ENCODE data around the gene STK4.

Gene STK4

DNA sequence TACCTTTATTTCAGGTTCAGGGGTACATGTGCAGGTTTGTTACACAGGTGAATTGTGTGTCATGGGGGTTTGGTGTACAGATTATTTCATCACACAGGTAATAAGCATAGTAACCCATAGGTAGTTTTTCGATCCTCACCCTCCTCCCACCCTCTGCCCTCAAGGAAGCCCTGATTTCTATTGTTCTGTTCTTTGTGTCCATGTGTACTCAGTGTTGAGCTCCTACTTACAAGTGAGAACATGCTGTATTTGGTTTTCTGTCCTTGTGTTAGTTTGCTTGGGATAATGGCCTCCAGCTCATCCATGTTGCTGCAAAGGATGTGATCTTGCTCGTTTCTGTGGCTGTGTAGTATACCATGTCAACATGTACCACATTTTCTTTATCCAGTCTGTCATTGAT is 66.0 kb downstream of the STK4 start:
- no peak overlapping the region for H3K4me3 ChIP-seq (ENCODE audit: control insufficient read depth, low read depth, low read length)
- DNase-seq (ENCODE audit: low read depth): no peak
- TF ChIP-seq, protein P1, sequence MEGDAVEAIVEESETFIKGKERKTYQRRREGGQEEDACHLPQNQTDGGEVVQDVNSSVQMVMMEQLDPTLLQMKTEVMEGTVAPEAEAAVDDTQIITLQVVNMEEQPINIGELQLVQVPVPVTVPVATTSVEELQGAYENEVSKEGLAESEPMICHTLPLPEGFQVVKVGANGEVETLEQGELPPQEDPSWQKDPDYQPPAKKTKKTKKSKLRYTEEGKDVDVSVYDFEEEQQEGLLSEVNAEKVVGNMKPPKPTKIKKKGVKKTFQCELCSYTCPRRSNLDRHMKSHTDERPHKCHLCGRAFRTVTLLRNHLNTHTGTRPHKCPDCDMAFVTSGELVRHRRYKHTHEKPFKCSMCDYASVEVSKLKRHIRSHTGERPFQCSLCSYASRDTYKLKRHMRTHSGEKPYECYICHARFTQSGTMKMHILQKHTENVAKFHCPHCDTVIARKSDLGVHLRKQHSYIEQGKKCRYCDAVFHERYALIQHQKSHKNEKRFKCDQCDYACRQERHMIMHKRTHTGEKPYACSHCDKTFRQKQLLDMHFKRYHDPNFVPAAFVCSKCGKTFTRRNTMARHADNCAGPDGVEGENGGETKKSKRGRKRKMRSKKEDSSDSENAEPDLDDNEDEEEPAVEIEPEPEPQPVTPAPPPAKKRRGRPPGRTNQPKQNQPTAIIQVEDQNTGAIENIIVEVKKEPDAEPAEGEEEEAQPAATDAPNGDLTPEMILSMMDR (IDR thresholded peaks at IDR 0.05; ENCODE audit: control insufficient read depth, insufficient read depth, low read depth, low read length, missing control alignments): no peak

GRCh38 chr20:45032781-45033180 is 66.5 kb downstream of the STK4 start:
- H3K4me3 ChIP-seq (ENCODE audit: control insufficient read depth, low read depth, low read length): no peak overlapping the region
- TF ChIP-seq, protein P1 (IDR thresholded peaks at IDR 0.05; ENCODE audit: control insufficient read depth, insufficient read depth, low read depth, low read length, missing control alignments): no peak
- no peak for DNase-seq (ENCODE audit: low read depth)

DNA sequence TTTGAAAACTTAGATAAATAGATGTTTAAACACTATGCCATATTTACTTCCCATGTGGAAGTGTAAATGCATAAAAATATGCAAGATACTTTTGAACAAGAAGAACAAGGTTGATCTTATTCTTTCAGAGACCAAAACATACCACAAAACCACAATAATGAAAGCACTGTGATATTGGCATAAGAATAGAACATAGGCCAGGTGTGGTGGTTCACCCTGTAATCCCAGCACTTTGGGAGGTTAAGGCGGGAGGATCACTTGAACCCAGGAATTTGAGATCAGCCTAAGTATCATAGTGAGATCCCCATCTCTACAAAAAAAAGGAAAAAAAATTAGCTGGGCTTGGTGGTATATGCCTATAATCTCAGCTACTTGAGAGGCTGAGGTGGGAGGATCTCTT is 68.1 kb downstream of the STK4 start:
- TF ChIP-seq, protein P1 (IDR thresholded peaks at IDR 0.05; ENCODE audit: control insufficient read depth, insufficient read depth, low read depth, low read length, missing control alignments): no peak
- no peak overlapping the region for H3K4me3 ChIP-seq (ENCODE audit: control insufficient read depth, low read depth, low read length)
- no peak for DNase-seq (ENCODE audit: low read depth)

DNA sequence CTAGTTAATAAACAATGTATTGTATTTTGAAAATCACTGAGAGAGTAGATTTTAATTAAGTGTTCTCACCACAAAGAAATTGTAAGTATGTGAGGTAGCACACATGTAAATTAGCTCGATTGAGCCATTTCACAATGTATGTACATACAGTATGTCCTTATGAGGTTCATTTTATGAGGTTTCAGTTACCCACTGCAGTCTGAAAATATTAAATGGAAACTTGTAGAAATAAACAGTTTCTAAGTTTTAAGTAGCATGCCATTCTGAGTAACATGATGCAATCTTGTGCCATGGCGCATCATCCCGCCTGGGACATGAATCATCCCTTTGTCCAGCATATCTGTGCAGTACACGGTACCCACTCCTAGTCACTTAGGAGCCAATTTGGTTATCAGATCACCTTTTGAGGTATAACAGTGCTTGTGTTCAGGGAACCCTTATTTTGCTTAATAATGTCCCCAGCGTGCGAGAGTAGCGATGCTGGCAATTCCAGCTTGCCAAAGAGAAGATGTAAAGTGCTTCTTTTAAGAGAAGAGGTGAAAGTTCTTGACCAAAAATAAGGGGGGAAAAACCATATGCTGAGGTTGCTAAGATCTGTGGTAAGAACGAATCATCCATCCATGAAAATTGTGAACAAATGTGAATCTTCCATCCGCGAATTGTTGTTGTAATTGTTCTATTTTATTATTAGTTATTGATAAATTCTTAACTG is 69.9 kb downstream of the STK4 start:
- no peak overlapping the region for H3K4me3 ChIP-seq (ENCODE audit: control insufficient read depth, low read depth, low read length)
- TF ChIP-seq, protein P1 (IDR thresholded peaks at IDR 0.05; ENCODE audit: control insufficient read depth, insufficient read depth, low read depth, low read length, missing control alignments): no peak
- DNase-seq (ENCODE audit: low read depth): no peak

DNA sequence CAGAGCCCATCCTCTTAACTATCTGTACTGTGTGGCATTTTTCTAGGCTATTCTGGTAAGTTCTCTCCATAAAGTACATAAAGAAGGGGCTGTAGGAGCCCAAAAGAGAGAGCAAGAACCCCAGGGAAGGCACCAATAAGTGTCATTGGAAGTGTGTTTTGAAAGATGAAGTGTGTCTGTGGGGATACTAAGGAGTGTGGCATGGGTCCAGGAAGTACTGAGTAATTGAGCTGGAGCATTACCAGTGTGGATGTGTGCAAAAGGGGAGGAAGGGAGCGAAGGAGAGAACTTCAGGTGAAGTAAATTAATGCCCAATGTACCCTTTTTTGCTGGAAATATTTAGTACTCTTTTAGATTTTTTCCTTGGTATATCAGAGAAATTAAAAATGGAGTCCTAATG is 70.7 kb downstream of the STK4 start:
- no peak overlapping the region for H3K4me3 ChIP-seq (ENCODE audit: control insufficient read depth, low read depth, low read length)
- TF ChIP-seq, protein P1 (IDR thresholded peaks at IDR 0.05; ENCODE audit: control insufficient read depth, insufficient read depth, low read depth, low read length, missing control alignments): no peak
- no peak for DNase-seq (ENCODE audit: low read depth)

DNA sequence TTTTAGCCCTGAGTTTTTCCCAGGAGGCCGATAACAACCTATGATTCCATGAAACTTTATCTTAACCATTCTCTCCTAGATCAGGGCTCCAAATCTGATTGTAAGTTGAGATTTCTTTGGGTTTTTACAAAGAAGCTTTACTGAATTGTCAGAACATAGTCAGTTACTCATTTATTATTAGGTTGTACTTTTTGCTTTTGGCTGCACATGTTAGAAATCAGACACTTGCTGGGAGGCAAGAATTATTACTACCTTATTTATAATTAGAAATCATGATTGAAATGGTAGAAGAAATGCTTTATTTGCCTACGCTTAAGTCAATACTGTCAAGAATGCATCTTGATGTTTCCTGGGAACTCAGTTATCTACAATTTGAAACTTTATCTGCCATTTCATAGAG is 71.3 kb downstream of the STK4 start:
- no peak for DNase-seq (ENCODE audit: low read depth)
- TF ChIP-seq, protein P1 (IDR thresholded peaks at IDR 0.05; ENCODE audit: control insufficient read depth, insufficient read depth, low read depth, low read length, missing control alignments): no peak

More for the DNA sequence above, 71.3 kb downstream of the STK4 start:
- no peak overlapping the region for H3K4me3 ChIP-seq (ENCODE audit: control insufficient read depth, low read depth, low read length)

All from AG09309 (cell line).